Tibial artery (tissue), 4 donors: ENCODE data around the gene GALNT11.
"Not testable (repeated sequence)": the region's sequence is repeated elsewhere in the genome, so short reads cannot be mapped to it uniquely, and the experiment has no call there.

Experiments
- DNase-seq, 2 donors: peaks; one replicate each; pipeline ENCODE4 v3.0.0-alpha.2; 2019
- H3K27ac ChIP-seq, 2 donors: fragments of 200-600 bp; sonication (generic) in 1 of 2; 1 replicate in 1 of 2; 2 replicates in 1 of 2; pipeline ENCODE4 v1.5.1; 2018 to 2019; ENCODE audit warnings: mild to moderate bottlenecking in 1 of 2
- H3K27me3 ChIP-seq, 2 donors: fragments of 200-600 bp; sonication (generic) in 1 of 2; one replicate each; pipeline versions ENCODE4 v1.5.1 to v1.6.0; 2016 to 2019
- H3K36me3 ChIP-seq, 3 donors: fragments of 200-600 bp; sonication (generic) in 2 of 3; one replicate each; pipeline ENCODE4 v1.5.1; 2016 to 2019; ENCODE audit warnings: mild to moderate bottlenecking in 2 of 3
- H3K4me1 ChIP-seq, 4 donors: fragments of 200-600 bp; sonication (generic) in 2 of 4; 1 replicate in 3 of 4; 2 replicates in 1 of 4; pipeline ENCODE4 v1.5.1; 2016 to 2019
- H3K4me3 ChIP-seq, 2 donors: fragments of 200-600 bp; sonication (generic) in 1 of 2; 1 replicate in 1 of 2; 2 replicates in 1 of 2; pipeline ENCODE4 v1.5.1; 2018 to 2019; ENCODE audit warnings: mild to moderate bottlenecking in 2 of 2
- H3K9me3 ChIP-seq, 3 donors: fragments of 200-600 bp; sonication (generic) in 1 of 3; one replicate each; pipeline ENCODE4 v1.5.1; 2016 to 2019
- intact Hi-C: fragments of 100-400 bp; cut with DNase I; formaldehyde crosslinking; loops from one replicate; pipeline ENCODE4 v1.15.0; 2023; ENCODE audit warnings: low total_unique reads
- TF ChIP-seq, protein P1 (sequence below), 2 experiments: fragments of 200-600 bp in 1 of 2; fragments of 450-650 bp in 1 of 2; IDR thresholded peaks; one replicate each; pipeline ENCODE4 v1.5.1; 2017 to 2019; ENCODE audit warnings: antibody characterized with exemption in 2 of 2, mild to moderate bottlenecking in 1 of 2, moderate library complexity in 1 of 2

The GALNT11 gene

DNA sequence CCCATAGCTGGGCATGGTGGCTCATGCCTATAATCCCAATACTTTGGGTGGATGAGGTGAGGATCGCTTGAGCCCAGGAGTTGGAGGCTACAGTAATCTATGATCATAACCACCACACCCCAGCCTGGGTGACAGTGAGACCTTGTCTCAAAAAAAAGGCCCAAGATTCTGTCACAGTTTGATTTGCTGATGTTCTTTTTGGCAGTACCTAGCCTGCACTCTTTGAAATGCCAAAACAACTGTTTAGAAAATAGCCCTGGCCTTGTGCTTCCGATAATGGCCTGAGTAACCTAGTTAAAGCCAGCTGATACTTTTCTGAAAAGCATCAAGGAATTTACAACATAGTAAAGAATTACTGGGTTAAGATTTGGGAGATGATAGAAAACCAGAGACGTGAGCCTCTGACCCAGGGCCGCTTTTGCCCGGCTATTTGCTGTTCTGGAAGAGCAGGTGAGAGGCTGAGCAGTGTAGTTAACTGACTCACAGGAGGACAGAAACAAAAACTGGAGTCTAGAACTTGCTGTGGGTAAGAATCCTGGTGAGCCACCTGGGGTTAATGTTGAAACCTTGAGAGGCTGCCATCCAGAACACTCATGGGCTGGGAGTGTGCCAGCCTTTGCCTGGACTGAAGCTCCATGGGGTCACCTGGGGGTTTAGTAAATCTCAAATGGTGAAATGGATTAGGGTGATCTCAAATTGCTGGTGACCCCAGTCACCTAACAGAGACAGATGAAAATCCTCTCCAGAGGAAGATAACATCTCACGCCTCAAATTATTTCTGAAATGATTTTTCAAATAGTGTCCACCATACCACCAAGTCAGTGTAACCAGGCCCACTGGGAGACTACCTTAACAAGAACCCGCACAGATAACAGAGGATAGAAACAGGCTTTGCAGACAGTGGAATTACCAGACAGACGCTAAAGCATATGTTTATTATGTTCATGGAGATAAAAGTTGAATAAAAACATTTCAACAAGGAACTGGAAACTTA is 51.8 kb downstream of the GALNT11 start:
- TF ChIP-seq, protein P1, sequence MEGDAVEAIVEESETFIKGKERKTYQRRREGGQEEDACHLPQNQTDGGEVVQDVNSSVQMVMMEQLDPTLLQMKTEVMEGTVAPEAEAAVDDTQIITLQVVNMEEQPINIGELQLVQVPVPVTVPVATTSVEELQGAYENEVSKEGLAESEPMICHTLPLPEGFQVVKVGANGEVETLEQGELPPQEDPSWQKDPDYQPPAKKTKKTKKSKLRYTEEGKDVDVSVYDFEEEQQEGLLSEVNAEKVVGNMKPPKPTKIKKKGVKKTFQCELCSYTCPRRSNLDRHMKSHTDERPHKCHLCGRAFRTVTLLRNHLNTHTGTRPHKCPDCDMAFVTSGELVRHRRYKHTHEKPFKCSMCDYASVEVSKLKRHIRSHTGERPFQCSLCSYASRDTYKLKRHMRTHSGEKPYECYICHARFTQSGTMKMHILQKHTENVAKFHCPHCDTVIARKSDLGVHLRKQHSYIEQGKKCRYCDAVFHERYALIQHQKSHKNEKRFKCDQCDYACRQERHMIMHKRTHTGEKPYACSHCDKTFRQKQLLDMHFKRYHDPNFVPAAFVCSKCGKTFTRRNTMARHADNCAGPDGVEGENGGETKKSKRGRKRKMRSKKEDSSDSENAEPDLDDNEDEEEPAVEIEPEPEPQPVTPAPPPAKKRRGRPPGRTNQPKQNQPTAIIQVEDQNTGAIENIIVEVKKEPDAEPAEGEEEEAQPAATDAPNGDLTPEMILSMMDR (IDR thresholded peaks at IDR 0.05), result no peak
- Histone ChIP-seq H3K27me3 (no peaks in the 10 kb centered on the region), H3K4me1 (peaks cover 0 to 9% (median 1%) of the 10 kb centered on the region in 4 donors), H3K9me3 (no peaks in the 10 kb centered on the region), H3K36me3 (no peaks in the 10 kb centered on the region), H3K4me3 (no peak overlapping the region), H3K27ac (no peak overlapping the region)
- intact Hi-C loops, result no loop called here
- DNase-seq, result no peak

DNA sequence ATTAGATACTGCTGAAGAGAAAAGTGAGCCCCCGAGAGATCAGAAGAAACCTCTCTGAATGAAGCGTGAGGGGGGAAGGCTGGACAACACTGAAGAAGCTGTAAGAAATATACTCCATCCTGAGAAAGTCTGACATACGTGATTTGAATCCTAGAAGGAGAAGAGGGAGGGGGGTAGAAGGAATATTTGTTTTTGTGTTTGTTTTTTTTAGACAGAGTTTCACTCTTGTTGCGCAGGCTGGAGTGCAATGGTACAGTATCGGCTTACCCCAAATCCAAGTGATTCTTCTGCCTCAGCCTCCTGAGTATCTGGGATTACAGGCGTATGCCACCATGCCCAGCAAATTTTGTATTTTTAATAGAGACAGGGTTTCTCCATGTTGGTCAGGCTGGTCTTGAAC is 52.6 kb downstream of the GALNT11 start:
- Histone ChIP-seq H3K27ac (no peak overlapping the region), H3K4me3 (no peak overlapping the region), H3K4me1 (peaks cover 0 to 9% (median 1%) of the 10 kb centered on the region in 4 donors), H3K9me3 (no peaks in the 10 kb centered on the region), H3K27me3 (no peaks in the 10 kb centered on the region), H3K36me3 (no peaks in the 10 kb centered on the region)
- TF ChIP-seq, protein P1 (IDR thresholded peaks at IDR 0.05), result no peak
- intact Hi-C loops, result no loop called here
- no peak for DNase-seq

- no peaks in the 10 kb centered on the region for H3K9me3 ChIP-seq
- DNase-seq, result no peak
- no peak overlapping the region for H3K27ac ChIP-seq
- intact Hi-C loops, result no loop called here
- TF ChIP-seq, protein P1 (IDR thresholded peaks at IDR 0.05), result no peak
- no peaks in the 10 kb centered on the region for H3K27me3 ChIP-seq
- no peak overlapping the region for H3K4me3 ChIP-seq
- H3K4me1 ChIP-seq, result peaks cover 0 to 9% (median 1%) of the 10 kb centered on the region in 4 donors
- no peaks in the 10 kb centered on the region for H3K36me3 ChIP-seq
These were observed 53.3 kb downstream of the GALNT11 start for GRCh38 chr7:152078786-152079185.

GRCh38 chr7:152081088-152081487 is 55.6 kb downstream of the GALNT11 start:
- Histone ChIP-seq H3K36me3 (no peaks in the 10 kb centered on the region), H3K4me1 (peaks cover 0 to 9% (median 1%) of the 10 kb centered on the region in 4 donors), H3K27me3 (no peaks in the 10 kb centered on the region), H3K4me3 (no peak overlapping the region), H3K27ac (no peak overlapping the region), H3K9me3 (no peaks in the 10 kb centered on the region)
- DNase-seq, result no peak
- intact Hi-C loops, result no loop called here
- TF ChIP-seq, protein P1 (IDR thresholded peaks at IDR 0.05), result no peak

- H3K27ac ChIP-seq, H3K36me3 ChIP-seq, H3K4me3 ChIP-seq, H3K4me1 ChIP-seq, intact Hi-C loops, H3K9me3 ChIP-seq, H3K27me3 ChIP-seq, DNase-seq: not testable (repeated sequence)
These were observed 56.7 kb downstream of the GALNT11 start for GRCh38 chr7:152082073-152082721.

DNA sequence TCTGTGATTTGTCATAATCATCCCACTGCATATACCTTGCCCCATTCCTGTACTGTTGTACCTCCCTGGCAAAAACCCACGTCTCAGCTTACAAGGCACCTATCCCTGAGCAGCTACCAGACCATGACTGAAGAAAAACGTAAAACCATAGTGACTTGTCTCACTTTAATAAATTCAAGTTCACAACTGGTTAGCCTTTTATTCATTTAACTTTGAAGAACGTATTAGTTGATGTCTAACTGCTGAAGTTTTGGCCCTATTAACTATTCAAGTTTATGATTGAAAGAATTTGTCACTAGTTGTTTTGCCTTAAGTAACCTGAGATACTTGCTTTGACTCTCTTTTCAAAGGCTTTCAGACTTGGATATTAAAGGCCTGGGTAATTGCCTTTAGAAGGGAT is 59.7 kb downstream of the GALNT11 start:
- DNase-seq, result no peak

More for the DNA sequence above, 59.7 kb downstream of the GALNT11 start:
- intact Hi-C loops, result no loop called here
- H3K36me3 ChIP-seq, result no peaks in the 10 kb centered on the region
- TF ChIP-seq, protein P1 (IDR thresholded peaks at IDR 0.05), result no peak
- no peak overlapping the region for H3K4me3 ChIP-seq
- H3K9me3 ChIP-seq, result peaks cover 0 to 7% (median 0%) of the 10 kb centered on the region in 3 donors
- no peak overlapping the region for H3K27ac ChIP-seq
- H3K4me1 ChIP-seq, result no peaks in the 10 kb centered on the region
- no peaks in the 10 kb centered on the region for H3K27me3 ChIP-seq
